ENCODE data around the gene TENM3. TPM values are rescaled to one million over a fixed set of nuclear protein-coding genes. Genes with fewer than 3 reads are reported as not detected.

TENM3 gene
- total RNA-seq, 2 donors from 2014 or later: 39.5 to 51.9 TPM

GRCh38 chr4:182695842-182696241 lies 452.6 kb downstream of the TENM3 start:
- H3K4me1 Mint-ChIP-seq: peaks cover 28% of the 10 kb centered on the region
- WGBS, 2 experiments (ENCODE audit: insufficient coverage in 1 of 2, insufficient read length in 1 of 2): 92 to 100% methylated on average over 1 of the region's 2 CpGs

GRCh38 chr4:182697094-182697493 lies 453.9 kb downstream of the TENM3 start:
- H3K9me3 Mint-ChIP-seq: no peaks in the 10 kb centered on the region
- no peak for DNase-seq
- H3K4me3 ChIP-seq (ENCODE audit: low read length): no peak overlapping the region
- 93 to 98% methylated on average over 5 to 6 of the region's 6 CpGs for WGBS, 2 experiments (ENCODE audit: insufficient coverage in 1 of 2, insufficient read length in 1 of 2)
- no peak overlapping the region for H3K27ac Mint-ChIP-seq
- no peak overlapping the region for H3K9ac ChIP-seq (ENCODE audit: extremely low read depth, low read length, poor library complexity, severe bottlenecking)
- no peak overlapping the region for H3K27ac ChIP-seq (ENCODE audit: low read depth, low read length)
- H3K4me1 ChIP-seq (ENCODE audit: control insufficient read depth, insufficient read depth, low read length): no peaks in the 10 kb centered on the region
- no peak for TF ChIP-seq CTCF (conservative IDR thresholded peaks at IDR 0.05)
- H3K4me1 Mint-ChIP-seq: peaks cover 28% of the 10 kb centered on the region
- peaks cover 6% of the 10 kb centered on the region for H3K36me3 ChIP-seq (ENCODE audit: control insufficient read depth, insufficient read depth, low read length)
- H3K4me3 Mint-ChIP-seq: no peak overlapping the region
- no peaks in the 10 kb centered on the region for H3K36me3 Mint-ChIP-seq (ENCODE audit: low read depth)
- H3K27me3 ChIP-seq (ENCODE audit: control insufficient read depth, insufficient read depth, low read length, poor library complexity, severe bottlenecking): no peaks in the 10 kb centered on the region
- H3K9me3 ChIP-seq (ENCODE audit: control insufficient read depth, low read length): no peaks in the 10 kb centered on the region
- no peaks in the 10 kb centered on the region for H3K27me3 Mint-ChIP-seq (ENCODE audit: insufficient read depth)

More at GRCh38 chr4:182695842-182696241, 452.6 kb downstream of the TENM3 start:
- H3K9ac ChIP-seq (ENCODE audit: extremely low read depth, low read length, poor library complexity, severe bottlenecking): no peak overlapping the region
- TF ChIP-seq CTCF (conservative IDR thresholded peaks at IDR 0.05): no peak
- no peak overlapping the region for H3K27ac ChIP-seq (ENCODE audit: low read depth, low read length)
- Mint-ChIP-seq H3K36me3 (ENCODE audit: low read depth) (peaks cover 2% of the 10 kb centered on the region), H3K27me3 (ENCODE audit: insufficient read depth) (no peaks in the 10 kb centered on the region), H3K9me3 (no peaks in the 10 kb centered on the region), H3K4me3 (no peak overlapping the region), H3K27ac (no peak overlapping the region)
- H3K27me3 ChIP-seq (ENCODE audit: control insufficient read depth, insufficient read depth, low read length, poor library complexity, severe bottlenecking): no peaks in the 10 kb centered on the region
- no peak overlapping the region for H3K4me3 ChIP-seq (ENCODE audit: low read length)
- DNase-seq: no peak
- H3K9me3 ChIP-seq (ENCODE audit: control insufficient read depth, low read length): no peaks in the 10 kb centered on the region
- no peaks in the 10 kb centered on the region for H3K4me1 ChIP-seq (ENCODE audit: control insufficient read depth, insufficient read depth, low read length)
- H3K36me3 ChIP-seq (ENCODE audit: control insufficient read depth, insufficient read depth, low read length): peaks cover 6% of the 10 kb centered on the region

GRCh38 chr4:182698212-182698611 lies 455.0 kb downstream of the TENM3 start:
- DNase-seq: no peak
- no peak overlapping the region for H3K4me3 Mint-ChIP-seq
- H3K27ac Mint-ChIP-seq: no peak overlapping the region
- Histone ChIP-seq H3K27me3 (ENCODE audit: control insufficient read depth, insufficient read depth, low read length, poor library complexity, severe bottlenecking) (no peaks in the 10 kb centered on the region), H3K27ac (ENCODE audit: low read depth, low read length) (no peak overlapping the region), H3K4me3 (ENCODE audit: low read length) (no peak overlapping the region), H3K36me3 (ENCODE audit: control insufficient read depth, insufficient read depth, low read length) (peaks cover 6% of the 10 kb centered on the region), H3K9me3 (ENCODE audit: control insufficient read depth, low read length) (no peaks in the 10 kb centered on the region), H3K9ac (ENCODE audit: extremely low read depth, low read length, poor library complexity, severe bottlenecking) (no peak overlapping the region), H3K4me1 (ENCODE audit: control insufficient read depth, insufficient read depth, low read length) (no peaks in the 10 kb centered on the region)
- WGBS, 2 experiments (ENCODE audit: insufficient coverage in 1 of 2, insufficient read length in 1 of 2): 90 to 94% methylated on average over 3 to 6 of the region's 6 CpGs
- no peaks in the 10 kb centered on the region for H3K9me3 Mint-ChIP-seq
- H3K36me3 Mint-ChIP-seq (ENCODE audit: low read depth): peaks cover 4% of the 10 kb centered on the region
- TF ChIP-seq CTCF (conservative IDR thresholded peaks at IDR 0.05): no peak
- H3K27me3 Mint-ChIP-seq (ENCODE audit: insufficient read depth): no peaks in the 10 kb centered on the region
- peaks cover 28% of the 10 kb centered on the region for H3K4me1 Mint-ChIP-seq

Measured in endodermal cell (in vitro differentiated cells).